Midbrain (tissue), 1 donor: ENCODE data around the gene PTGES3.
"Not testable (repeated sequence)": the region's sequence is repeated elsewhere in the genome, so short reads cannot be mapped to it uniquely, and the experiment has no call there.

Source experiments
- DNase-seq: peaks from one replicate; lab custom pipeline; 2025; lab: John Stamatoyannopoulos, UW

The PTGES3 gene

DNA sequence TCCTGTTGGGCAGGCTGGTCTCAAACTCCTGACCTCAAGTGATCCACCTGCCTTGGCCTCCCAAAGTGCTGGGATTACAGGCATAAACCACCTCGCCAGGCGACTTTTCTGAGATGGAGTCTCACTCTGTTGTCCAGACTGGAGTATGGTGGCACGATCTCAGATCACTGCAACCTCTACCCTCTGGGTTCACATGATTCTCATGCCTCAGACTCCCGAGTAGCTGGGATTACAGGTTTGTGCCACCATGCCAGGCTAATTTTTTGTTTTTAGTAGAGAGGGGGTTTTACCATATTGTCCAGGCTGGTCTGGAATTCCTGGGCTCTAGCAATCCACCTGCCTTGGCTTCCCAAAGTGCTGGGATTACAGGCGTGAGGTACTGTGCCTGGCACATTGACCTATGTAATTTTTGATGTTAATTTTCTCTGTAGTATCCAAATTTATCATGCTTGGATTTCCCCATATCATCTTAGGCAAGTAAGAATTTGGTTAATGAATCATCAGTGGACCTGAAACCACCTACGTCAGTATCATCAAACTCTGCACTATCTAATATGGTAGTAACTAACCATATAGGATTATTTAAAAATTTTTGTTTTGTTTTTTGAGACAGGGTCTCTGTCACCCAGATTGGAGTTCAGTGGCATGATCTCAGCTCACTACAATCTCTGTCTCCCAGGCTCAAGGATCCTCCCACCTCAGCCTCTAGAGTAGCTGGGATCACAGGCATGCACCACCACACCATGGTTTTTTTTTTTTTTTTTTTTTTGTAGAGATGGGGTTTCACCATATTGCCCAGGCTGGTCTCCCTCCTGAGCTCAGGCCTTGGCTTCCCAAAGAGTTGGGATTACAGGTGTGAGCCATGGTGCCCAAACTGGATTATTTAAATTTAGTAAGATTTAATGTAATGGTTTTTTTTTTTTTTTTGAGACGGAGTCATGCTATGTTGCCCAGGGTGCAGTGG lies 30.4 kb downstream of the PTGES3 start:
- no peak for DNase-seq

DNA sequence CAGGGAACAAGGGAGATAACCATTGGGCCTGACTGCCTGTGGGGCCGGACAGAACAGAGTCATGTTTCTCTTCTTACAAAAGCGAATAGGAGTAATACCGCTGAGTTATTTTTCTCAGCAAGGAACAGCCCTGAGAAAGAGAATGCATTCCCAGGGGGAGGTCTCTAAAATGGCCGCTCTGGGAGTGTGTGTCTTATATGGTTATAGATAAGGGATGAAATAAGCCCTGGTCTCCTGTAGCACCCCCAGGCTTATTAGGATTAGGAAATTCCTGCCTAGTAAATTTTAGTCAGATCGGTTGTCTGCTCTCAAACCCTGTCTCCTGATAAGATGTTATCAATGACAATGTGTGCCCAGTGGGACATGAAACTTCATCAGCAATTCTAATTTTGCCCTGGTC lies 34.3 kb downstream of the PTGES3 start:
- DNase-seq, result not testable (repeated sequence)

DNA sequence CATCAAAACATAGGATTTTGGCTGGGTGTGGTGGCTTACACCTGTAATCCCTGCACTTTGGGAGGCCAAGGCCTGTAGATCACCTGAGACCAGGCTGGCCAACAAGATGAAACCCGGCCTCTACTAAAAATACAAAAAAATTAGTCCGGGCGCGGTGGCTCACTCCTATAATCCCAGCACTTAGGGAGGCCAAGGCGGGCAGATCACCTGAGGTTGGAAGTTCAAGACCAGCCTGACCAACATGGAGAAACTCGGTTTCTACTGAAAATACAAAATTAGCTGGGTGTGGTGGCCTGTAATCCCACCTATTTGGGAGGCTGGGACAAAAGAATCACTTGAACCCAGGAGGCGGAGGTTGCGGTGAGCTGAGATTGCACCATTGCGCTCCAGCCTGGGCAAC lies 40.1 kb downstream of the PTGES3 start:
- not testable (repeated sequence) for DNase-seq

DNA sequence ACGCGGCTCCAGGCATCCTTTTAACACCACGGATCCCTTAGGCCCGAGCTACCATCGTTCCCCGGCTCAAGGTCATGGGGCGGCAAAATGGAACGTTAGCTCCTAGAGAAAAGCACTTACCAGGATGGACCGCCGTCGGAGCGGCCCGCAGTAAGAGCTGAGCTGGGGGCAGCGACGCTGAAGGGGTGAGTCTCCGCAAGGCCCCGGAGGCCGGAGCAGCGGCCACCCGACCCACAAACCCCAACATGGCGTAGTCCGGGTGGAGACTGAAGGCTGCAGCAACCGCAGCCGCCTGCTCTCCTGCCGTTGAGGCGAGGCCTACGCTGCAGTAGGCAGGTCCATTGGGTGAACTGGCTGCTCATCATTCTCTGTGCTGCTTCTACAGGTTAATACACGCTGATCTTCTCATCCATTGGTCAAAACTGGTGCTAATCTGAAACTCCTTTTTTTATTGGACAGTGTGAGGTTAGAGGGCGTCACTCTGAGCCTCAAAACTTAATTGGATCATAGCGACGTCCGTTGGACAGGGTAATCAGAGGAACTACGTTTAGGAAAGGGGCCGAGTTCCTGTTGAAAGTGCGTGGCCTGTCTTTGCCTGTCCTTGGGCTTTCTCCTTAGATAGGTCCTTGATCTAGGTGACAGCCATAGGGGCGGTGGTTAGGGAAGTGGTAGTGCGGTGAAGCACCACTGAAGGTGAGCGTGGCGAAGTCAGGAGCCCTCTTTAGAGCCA lies 42.2 kb downstream of the PTGES3 start, which contains the start of gene ATP5F1B:
Gene ATP5F1B (minus strand): TSS at position 268 of the 730 bp plus-strand sequence. CDS start 21 bp downstream, at position 247.
- peak; percentile 98 for DNase-seq

DNA sequence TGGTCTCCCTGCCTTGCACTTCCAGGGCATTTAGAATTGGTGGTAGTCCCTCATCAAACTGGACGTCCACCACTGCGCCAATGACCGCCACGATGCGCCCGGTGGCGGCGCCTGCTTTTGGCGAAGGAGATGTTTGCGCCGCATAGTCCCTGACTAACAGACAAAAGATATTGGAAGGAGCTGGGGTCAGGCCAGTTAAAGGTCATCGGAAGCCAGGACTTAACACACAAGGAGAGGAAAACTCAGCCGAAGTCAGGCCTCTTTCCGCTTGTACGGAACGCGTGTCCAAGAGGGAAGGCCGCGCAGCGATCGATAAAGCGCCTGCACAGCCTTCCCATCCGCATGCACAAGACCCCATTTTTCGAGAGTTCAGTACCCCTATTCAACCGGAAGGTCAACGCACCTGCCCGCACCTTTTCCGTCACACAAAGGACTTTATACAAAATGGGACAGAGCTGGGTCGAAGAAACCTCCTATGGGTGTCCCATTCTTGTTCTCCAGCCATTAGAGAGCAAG lies 42.8 kb downstream of the PTGES3 start:
- peak; percentile 6 for DNase-seq

DNA sequence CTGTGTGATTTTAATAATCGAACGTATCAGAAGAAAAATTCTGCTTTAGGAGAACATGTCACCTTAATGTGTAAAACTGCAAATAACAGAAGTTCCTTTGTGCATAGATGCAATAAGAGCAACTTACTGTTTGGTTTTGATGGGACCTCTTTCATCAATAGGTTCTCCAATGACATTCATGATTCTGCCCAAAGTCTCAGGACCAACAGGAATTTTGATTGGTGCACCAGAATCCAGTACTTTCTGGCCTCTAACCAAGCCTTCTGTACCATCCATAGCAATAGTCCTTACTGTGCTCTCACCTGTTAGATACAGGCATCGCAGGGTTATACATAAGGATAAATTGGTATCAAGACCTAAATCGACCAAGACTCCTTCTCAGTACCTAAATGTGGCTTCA lies 43.4 kb downstream of the PTGES3 start:
- no peak for DNase-seq

DNA sequence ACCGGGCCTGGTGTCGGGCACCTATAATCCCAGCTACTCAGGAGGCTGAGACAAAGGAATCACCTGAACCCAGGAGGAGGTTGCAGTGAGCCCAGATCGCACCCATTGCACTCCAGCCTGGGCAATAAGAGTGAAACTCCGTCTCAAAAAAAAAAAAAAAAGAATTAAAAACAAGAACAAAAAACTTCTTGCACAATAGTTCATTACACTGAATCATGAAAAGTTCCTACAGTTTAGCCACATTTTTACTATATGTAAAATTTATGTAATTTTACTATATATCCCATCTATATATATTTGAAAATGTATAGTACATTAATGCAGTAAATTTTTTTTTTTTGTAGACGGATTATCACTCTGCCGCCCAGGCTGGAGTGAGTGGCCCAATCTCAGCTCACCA lies 46.9 kb downstream of the PTGES3 start:
- DNase-seq, result no peak

DNA sequence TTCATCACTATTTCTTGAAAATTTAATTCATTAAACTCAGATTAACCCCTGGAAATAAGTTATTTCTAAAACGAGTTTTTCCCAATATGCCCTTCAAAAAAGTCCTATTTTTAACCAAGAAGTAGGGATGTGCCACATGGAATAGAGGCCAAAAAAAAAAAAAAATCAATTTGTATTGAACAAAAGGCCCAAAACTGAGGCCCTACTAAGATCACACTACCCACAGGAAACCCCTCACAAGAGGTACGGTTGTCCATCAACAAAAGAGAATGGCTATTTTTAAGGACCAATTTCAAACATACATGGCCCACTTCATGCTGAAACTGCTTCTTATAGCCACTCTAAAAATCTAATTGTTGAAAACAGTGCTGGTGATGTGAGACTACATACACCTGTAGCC lies 50.5 kb downstream of the PTGES3 start:
- DNase-seq, result no peak

DNA sequence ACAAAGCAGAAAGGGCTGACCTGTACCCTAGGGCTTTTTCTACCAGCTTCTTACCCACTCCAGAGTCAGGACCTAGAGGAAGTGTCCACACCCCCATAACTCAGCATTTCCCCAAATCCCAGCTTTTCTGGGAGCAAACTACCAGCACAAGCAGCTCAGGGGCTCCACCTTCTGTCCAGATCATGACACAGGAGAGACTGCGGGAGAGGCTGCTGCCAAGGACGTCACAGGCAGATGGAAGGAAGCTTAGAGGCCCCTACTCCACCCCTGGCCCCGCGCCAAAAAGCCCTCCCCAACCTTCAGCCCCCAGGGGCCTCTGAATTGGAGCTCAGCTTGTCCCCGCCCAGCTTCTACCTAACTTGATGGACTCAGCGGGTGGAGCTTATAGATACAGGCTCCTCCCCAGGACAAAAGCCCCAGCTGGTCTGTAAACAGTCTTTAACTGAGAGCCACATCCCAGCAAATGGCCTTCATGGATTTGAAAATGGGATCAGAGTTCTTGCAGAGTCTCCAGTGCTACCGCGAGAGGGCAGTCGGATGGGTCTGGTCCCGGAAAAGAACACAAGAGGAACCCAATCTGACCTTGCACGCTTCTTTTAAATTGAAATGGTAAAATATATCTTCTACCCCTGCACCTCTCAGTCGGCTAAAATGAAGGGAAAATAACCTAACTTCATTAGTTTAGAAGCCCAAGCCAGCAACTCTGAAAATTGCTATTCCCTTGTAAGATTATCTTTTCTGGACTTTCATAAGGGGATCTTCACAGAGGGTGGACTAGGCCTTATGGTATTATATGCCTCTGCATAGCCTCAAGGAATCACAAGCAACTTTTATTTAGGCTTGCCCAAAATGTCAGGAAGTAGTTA lies 51.2 kb downstream of the PTGES3 start:
- peak; percentile 94 for DNase-seq

DNA sequence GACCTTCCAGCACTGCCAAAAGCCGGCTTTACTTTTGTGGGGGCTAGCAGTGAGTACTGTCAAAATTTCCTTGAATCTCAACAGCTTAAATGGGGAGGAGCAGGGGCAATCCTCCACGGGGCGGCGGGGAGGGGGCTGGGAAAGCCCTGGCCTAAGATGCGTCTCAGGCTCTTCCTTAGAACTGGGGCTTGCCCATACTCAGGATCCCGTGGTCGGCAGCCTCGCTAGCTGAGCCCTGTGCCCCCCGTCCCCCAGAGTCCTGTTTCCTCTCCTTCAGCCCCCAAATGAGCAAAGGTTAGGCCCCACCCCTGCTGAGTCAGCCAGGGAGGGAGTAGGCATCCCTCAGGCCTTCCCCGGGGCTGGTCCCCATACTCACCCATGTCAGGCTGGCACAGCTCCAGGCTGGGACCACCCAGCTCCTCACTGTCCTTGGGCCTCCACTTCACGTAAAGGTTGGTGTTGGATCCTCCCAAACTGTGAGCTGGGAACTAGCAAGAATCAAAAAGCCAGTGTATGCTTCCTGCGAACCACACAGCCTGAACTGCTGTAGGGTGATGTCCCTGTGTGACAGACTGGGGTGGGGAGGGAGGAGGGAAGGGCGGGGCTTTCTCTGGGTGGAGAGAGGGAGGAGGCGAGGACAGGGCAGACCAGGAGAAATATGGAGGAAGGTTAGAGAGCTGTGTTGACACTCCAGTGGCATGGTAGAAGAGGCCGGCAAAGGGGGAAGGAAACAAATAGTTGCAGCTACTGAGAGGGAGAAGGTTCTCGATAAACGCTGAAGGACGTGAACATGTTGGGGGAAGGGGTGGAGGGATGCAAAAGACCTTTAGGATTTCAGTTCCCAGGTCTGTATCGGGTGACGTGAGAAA lies 52.0 kb downstream of the PTGES3 start:
- DNase-seq, result peak; percentile 85

DNA sequence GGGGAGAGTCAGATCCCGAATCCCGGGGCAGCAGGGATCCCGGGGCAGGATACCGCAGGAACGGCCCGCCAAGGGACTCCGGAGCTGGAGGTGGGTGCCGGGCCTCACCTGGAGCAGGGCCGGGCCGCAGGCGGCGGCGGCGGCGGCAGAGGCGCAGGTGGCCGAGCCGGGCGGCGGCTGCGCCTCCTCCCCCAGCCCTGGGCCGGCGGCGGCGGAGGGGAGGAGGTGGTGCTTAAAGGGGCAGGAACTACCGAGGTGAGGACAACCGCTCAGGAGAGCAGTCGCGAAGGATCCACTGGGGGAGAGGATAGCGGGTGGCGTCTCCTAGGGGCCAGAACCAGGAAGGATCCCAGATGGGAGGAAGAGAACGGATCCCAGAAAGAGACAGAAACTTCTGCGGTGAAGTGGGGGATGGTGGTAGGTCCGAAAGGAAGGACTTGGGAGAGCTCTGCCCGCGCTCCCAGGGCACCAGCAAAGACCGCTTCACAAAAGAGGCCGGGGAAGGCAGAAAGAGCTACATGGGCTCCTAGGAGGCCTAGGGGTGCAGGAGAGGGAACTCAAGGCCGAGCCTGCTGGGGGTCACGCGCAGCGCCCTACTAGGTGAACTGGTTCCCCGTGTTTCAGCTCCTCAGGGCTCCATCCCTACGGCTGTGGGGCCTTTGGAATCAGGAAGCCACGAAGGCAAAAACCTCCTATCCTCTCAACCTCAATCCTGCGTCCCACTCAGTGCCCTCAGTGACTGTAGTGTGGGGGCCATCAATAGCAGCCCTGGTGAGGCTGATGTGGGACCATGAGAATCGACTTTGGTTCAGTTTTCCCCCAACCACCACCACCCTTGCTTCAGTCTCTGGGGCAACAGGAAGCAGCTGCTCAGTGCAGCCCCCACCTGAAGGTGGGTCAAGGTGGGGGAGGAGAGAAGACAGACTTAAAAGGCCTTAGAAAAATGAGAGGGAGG lies 53.0 kb downstream of the PTGES3 start:
- DNase-seq, result peak; percentile 50

DNA sequence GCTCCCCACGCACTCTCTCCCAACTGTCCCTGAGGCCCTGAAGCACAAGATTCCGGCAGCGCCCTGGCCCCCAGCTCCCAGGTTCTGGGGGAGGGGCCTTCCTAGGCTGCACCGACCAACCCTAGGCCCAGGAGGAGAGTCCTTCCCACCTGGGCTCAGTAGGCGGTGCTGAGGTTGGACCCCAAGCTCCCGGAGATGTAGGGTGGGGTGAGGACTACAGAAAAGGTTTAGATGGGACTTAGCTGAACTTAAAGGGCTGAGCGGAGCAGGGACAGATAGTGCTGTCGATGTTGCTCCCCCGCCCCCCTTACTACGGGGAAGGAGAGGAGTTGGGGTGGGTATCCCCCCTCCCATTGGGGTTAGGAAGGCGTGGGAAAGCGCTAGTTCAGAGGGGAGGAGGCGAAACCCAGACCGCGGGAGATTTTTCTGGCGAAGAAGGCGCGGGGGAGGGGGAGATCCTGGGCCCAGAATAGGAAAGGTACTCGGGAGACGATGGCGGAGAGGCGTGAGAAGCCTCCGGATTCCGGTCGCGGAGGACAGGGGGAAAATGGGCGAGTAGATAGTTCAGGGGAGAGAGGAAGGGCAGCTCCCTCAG lies 53.7 kb downstream of the PTGES3 start:
- DNase-seq, result no peak

DNA sequence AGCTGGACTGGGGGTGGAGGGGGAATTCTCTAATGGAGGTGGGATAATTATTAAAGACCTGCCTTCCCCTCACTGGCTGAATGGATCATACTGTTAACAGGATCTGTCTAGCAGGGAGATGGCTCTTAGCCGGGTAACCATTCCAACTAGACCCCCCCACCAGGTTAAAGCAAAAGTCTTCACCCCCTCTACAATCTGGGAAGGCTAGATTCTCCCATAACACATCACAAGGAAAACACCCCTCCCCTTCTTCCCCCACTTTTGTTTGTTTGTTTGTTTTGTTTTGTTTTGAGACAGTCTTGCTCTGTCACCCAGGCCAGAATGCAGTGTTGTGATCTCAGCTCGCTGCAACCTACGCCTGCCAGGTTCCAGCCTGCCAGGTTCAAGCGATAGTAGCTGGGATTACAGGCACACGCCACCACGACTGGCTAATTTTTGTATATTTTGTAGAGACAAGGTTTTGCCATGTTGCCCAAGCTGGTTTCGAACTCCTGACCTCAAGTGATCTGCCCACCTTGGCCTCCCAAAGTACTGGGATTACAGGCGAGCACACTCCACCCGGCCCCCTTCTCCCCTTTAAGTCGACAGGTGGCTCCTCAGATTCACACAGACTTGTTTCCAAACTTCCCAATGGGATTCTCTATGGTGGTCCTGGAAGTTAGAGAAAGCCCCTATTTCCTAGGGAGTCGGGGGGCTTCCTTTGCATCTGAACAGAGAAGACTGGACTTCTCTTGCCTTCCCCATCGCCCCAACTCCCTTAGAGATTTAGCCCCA lies 54.4 kb downstream of the PTGES3 start:
- no peak for DNase-seq

DNA sequence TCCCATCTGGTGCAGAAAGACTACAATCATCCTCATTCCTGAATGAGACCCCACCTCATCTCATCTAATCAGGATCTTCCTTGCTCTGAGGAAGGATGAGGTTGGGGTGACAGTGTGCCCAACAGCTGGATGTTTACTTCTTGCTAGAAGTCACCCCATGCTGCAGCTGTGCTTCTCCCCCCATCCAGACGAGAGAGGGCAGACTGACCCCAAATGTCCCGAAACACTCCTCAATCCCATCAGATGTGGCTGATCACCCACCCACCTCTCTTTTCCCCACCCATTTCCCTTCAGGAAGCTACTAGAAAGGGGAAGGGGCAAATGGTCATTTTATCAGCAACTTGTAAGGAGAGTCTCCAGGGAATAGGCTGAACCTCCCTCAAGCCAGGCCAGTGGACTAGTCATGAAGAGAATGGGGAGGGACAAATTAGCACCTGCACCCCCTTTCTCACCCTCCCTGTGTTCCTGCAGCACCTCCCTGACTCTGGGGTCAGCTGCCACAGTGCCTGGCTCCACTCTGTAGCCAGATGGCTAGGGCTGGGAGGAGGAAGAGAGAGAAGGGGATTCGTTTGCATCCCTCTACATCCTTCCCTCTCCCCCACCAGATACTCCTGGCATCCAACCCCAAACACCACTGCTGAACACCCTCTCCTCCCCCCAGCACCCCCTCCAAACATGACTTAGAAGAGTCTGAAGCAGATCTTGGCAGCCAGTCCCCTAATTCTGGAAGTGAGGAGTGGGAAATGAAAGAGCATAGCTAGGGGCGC lies 55.2 kb downstream of the PTGES3 start:
- no peak for DNase-seq

DNA sequence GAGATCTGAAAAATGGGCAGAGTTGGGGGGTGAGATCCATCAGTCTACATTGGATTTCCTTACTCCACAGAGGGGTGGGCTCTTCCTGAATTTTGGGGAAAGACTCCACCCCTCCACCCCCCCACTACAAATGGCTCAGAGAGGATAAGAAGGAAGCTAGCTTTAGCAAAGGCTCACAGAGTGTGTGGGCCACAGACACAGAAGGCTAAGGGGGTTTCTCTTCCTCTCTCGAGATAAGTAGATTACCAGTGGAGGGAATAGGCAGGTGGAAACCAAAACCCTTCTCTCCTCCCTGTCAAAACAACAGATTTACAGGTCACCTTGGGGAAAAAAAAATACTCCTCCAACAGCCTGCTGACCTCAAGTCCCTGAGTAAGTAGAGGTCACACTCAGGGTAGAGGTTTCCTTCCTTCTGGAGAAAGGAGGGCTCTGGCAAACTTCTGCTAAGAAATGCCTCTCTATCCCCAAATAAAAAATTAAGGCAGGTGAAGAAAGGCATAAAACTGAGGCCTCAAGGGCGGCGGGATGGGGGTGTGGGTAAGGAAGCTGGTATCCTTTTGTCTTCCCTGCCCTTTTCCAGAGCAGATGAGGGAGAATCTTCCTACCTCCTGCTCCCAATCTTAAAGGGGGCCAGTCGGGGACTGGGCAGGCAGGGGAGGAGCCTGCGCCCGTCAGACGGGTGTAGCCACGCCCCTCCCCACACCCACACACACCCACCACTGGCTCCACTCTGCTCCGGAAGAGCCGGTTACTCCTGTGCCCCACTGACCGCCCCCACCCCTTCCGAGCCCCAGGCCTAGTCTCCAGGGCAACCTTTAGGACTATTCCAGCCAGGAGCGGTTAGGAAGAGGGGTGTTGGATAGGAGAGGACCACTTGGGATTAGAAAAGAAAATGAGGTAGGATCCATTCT lies 56.0 kb downstream of the PTGES3 start:
- peak; percentile 10 for DNase-seq

DNA sequence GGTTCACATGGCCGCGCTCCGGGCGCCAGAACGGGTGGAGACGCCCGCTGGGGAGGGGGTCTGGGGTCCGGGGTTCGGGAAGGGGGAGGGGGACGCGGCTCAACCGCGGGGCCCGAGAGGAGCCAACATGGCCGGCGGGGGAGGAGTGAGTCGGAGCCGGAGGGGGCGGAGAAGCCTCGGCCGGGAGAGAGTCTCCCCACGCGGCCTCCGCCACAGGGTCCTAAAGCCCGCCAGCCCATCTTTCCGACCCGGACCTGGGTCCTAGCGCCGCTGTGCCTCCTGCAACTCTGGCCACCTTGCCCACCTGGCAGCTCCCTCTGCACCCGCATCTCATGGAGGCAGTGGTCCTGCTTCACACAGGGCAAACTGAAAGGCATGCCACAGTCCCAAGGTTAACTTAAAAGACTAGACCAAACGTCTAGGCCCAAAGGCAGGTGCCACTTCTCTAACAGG lies 57.9 kb downstream of the PTGES3 start, which contains the start of gene BAZ2A:
Gene BAZ2A (minus strand): TSS at position 147 of the 453 bp plus-strand sequence. CDS start 12,796 bp downstream, outside the sequence.
- peak; percentile 93 for DNase-seq
